SK-N-SH (cell line): Measurements from ENCODE around the gene H2BK1. TPM values are rescaled to one million over a fixed set of nuclear protein-coding genes. Genes with fewer than 3 reads are reported as not detected.

ENCODE experiments used
- CTCF ChIP-seq: fragments of 200-600 bp; sonication (generic); IDR thresholded peaks from 2 replicates; pipeline ENCODE4 v1.6.1; 2017; ENCODE audit warnings: antibody characterized with exemption, mild to moderate bottlenecking, moderate library complexity
- EZH2phosphoT487 ChIP-seq: fragments of 200-600 bp; sonication (generic); IDR thresholded peaks from 2 replicates; pipeline ENCODE4 v1.6.1; 2017; ENCODE audit warnings: low read depth, mixed run types, mild to moderate bottlenecking, antibody characterized with exemption, moderate library complexity, borderline replicate concordance
- FOSL2 ChIP-seq: IDR thresholded peaks from 2 replicates; pipeline ENCODE4 v1.4.0; 2012; ENCODE audit warnings: low read depth, mild to moderate bottlenecking, moderate library complexity, borderline replicate concordance
- GABPA ChIP-seq: IDR thresholded peaks from 2 replicates; pipeline ENCODE4 v1.4.0; 2012; ENCODE audit warnings: low read depth, mild to moderate bottlenecking
- GATA2 ChIP-seq: sonication (generic); formaldehyde crosslinking; IDR thresholded peaks from 2 replicates; pipeline ENCODE4 v1.5.0; 2020; ENCODE audit warnings: mild to moderate bottlenecking, missing genetic modification reagents
- MAX ChIP-seq: IDR thresholded peaks from 2 replicates; pipeline ENCODE4 v1.4.0; 2012; ENCODE audit warnings: low read depth
- PBX3 ChIP-seq: IDR thresholded peaks from 2 replicates; pipeline ENCODE4; 2012
- POLR2AphosphoS5 ChIP-seq: IDR thresholded peaks from 2 replicates; pipeline ENCODE4 v1.6.1; 2012; ENCODE audit warnings: low read depth, low read length
- RCOR1 ChIP-seq: fragments of 150-350 bp; IDR thresholded peaks from 2 replicates; pipeline ENCODE4 v1.6.1; 2017; ENCODE audit warnings: antibody characterized with exemption, low read length
- REST ChIP-seq: IDR thresholded peaks from 2 replicates; pipeline ENCODE4 v1.6.1; 2012; ENCODE audit warnings: mild to moderate bottlenecking, low read depth, low read length, moderate library complexity
- RFX5 ChIP-seq: IDR thresholded peaks from 2 replicates; pipeline ENCODE4 v1.6.1; 2012; ENCODE audit warnings: mild to moderate bottlenecking, improper control_type of control experiment, low read length
- SIN3A ChIP-seq: IDR thresholded peaks from 2 replicates; pipeline ENCODE4 v1.6.1; 2012; ENCODE audit warnings: low read depth, mild to moderate bottlenecking, low read length, moderate library complexity, borderline replicate concordance
- SMC3 ChIP-seq: IDR thresholded peaks from 2 replicates; pipeline ENCODE4 v1.6.1; 2012; ENCODE audit warnings: low read depth, low read length, improper control_type of control experiment
- TAF1 ChIP-seq: IDR thresholded peaks from 2 replicates; pipeline ENCODE4 v1.6.1; 2012; ENCODE audit warnings: low read depth, mild to moderate bottlenecking, low read length, moderate library complexity, borderline replicate concordance
- TCF12 ChIP-seq: IDR thresholded peaks from 2 replicates; pipeline ENCODE4 v1.4.0; 2012
- USF1 ChIP-seq: IDR thresholded peaks from 2 replicates; pipeline ENCODE4 v1.4.0; 2012; ENCODE audit warnings: low read depth, borderline replicate concordance
- polyA plus RNA-seq, 3 experiments: library from polyadenylated mRNA; depleted of rRNA; stranded (reverse); fragments of >200 nt; gene quantifications; 2 replicates each; pipeline ENCODE4 v1.2.3, GENCODE V29; 2012
- TF ChIP-seq, protein P1 (sequence below): fragments of 150-350 bp; IDR thresholded peaks from 2 replicates; pipeline ENCODE4 v1.6.1; 2017; ENCODE audit warnings: antibody characterized with exemption, low read length, low read depth, borderline replicate concordance

The H2BK1 gene
- polyA plus RNA-seq, 1 of the 3 experiments (the other 2 are of a cell fraction), result not detected

DNA sequence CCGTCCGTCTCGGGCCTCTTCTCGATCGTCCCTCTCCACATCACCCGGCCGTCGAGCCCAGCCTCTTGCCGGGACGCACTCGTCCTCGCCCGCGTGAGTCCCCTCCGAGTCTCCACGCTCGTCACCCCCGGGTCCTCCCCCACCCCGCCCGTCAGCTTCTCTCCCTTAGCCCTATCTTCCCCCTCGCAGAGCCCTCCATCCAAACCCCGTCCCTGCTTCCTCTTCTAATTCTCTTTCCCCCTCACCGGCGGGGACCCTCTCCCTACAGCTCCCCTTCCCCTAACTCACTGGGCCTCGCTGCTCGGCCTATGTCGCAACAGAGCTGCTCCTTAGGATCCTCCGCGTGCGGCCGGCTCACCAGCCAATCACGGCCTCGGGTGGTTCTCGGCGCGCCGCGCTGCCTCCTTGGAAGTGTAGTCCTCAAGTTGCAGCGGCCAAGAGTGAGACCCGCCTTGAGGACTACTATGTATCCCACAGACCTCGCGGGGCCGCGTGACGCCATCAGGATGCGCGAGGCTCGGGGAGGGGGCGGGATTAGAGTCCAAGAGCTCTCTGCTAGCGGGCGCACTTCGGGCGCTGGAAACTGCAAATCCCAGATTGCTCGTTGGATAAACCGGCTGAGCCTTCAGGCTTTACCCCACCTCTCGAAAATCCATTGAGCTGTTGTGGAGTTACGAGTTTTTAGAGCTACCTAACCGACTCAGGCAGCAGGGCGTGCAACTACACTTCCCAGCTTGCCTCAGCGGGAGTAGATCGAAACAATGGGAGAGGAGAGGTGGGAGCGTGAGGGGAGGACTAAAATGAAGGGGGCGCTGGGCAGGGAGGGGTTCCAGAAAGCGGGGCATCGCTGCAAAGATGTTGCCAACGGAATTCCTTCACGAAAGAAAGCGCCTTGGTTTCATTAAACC is 16.8 kb upstream of the H2BK1 start, which contains the start of gene ABCF2 (continued):
- TF ChIP-seq REST (no peak), GATA2 (CRISPR knock-in tag) (peak; percentile 55), EZH2phosphoT487 (no peak), RCOR1 (no peak; the same call in 1 of the 2 replicates), RFX5 (no peak), GABPA (peak; percentile 51; the same call in 1 of the 2 replicates), PBX3 (no peak), TCF12 (no peak; the same call in 1 of the 2 replicates), TAF1 (peak; percentile 58; the same call in 1 of the 2 replicates), SIN3A (peak; percentile 72; the same call in 1 of the 2 replicates), FOSL2 (no peak), USF1 (no peak), MAX (peak; percentile 87), SMC3 (no peak), POLR2AphosphoS5 (peak; percentile 86), CTCF (peak; percentile 32; the same call in 1 of the 2 replicates)
- TF ChIP-seq, protein P1, sequence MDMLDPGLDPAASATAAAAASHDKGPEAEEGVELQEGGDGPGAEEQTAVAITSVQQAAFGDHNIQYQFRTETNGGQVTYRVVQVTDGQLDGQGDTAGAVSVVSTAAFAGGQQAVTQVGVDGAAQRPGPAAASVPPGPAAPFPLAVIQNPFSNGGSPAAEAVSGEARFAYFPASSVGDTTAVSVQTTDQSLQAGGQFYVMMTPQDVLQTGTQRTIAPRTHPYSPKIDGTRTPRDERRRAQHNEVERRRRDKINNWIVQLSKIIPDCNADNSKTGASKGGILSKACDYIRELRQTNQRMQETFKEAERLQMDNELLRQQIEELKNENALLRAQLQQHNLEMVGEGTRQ, result no peak
